Activated CD4-positive, alpha-beta T cell treated with anti-CD3 and anti-CD28 coated beads, Interleukin-2, amount 50 U/mL, for 48 hours (primary cell): ENCODE measurements around the gene RAB20.
"Not testable (repeated sequence)": the region's sequence is repeated elsewhere in the genome, so short reads cannot be mapped to it uniquely, and the experiment has no call there.

Experiments
- DNase-seq, 2 experiments: peaks; one replicate each; pipeline ENCODE4 v3.0.0-alpha.2; 2020

The RAB20 gene

DNA sequence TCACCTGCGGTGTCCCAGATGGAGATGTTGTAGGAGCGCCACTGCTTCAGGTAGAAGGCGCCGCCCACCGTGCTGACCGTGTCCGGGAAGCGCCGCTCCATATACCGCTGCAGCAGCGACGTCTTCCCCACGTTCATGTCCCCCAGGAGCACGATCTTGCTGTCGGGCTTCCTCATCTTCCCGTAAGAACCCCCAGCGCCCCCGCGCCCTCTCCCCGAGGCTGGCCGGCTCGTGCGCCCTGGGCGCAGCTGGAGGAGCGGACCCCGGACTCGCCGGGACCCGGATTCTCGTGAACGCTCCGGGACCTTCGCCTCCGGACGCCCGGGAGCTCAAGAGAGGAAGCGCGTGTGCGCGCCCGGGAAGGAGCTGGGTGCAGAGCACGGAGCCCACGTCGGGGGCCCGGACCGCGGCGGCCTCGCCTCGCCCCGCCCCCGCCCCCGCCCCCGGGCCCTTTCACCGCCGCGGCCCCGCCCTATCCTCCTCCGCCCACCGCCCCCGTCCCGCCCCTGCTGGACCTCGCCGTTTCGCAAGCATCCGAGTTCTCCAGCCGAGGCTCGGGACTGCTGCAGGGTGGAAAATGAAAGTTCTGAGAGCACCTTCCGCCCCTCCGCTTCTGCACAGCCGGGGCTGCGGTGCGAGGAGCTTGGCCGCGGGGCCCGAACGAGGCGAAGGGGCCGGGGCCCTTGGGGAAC, at the start of gene RAB20:
Gene RAB20, minus strand, starts transcription at position 379 of the 692 bp plus-strand sequence. Its CDS starts 203 bp downstream, at position 176.
- peak; percentile 67 to 70 for DNase-seq

- peak in 1 of 2 experiments; percentile 28 for DNase-seq
Measured at GRCh38 chr13:110610955-110611595, 49.6 kb upstream of the RAB20 start.

- no peak for DNase-seq
Measured at GRCh38 chr13:110607675-110608224, 46.2 kb upstream of the RAB20 start.

DNA sequence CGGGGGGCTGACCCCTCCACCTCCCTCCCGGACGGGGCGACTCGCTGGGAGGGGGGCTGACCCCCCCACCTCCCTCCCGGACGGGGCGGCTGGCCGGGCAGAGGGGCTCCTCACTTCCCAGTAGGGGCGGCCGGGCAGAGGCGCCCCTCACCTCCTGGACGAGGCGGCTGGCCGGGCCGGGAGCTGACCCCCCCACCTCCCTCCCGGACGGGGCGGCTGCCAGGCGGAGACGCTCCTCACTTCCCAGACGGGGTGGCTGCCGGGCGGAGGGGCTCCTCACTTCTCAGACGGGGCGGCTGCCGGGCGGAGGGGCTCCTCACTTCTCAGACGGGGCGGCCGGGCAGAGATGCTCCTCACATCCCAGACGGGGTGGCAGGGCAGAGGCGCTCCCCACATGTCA, 44.8 kb upstream of the RAB20 start:
- DNase-seq: not testable (repeated sequence)

DNA sequence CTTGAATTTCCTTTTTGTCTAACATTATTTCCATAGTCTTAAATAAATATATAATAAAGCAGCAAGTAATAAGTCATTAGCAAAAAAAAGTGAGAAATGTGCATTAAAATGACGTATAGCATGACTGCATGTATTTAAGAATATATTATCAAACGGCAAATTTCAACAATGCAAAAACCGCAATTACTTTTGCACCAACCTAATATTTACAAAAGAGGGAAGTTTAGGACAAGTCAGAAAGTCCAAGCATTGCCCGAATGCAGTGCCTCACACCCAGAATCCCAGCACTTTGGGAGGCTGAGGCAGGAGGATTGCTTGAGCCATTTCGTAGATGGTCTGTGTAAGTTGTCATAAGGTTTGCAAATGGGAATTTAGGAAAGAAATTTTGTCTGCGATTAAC, 43.6 kb upstream of the RAB20 start:
- no peak for DNase-seq

GRCh38 chr13:110600980-110601379, 39.5 kb upstream of the RAB20 start:
- DNase-seq: no peak

DNA sequence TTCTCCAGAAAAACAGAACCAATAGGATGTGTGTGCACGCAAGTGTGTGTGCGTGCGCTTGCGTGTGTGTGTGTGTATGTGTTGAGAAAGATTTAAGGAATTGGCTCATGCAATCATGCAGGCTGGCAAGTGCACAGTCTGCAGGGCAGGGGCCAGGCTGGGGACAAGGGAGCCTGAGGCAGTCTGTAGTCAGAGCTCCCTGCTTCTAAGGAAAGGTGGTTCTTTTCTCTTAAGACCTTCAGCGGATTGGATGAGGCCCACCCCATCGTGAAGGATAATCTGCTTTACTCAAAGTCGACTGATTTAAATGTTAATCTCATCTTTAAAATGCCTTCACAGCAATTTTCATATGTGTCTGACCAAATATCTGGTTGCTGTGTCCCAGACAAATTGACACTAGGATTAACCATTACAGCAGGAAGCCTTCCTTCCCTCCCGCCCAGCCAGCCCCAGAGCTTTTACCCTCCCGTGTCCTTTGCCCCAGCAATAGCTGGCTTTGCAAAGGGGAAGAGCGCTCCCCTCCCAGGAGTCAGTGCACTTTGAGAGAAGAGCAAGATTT, 38.8 kb upstream of the RAB20 start:
- DNase-seq: no peak

DNA sequence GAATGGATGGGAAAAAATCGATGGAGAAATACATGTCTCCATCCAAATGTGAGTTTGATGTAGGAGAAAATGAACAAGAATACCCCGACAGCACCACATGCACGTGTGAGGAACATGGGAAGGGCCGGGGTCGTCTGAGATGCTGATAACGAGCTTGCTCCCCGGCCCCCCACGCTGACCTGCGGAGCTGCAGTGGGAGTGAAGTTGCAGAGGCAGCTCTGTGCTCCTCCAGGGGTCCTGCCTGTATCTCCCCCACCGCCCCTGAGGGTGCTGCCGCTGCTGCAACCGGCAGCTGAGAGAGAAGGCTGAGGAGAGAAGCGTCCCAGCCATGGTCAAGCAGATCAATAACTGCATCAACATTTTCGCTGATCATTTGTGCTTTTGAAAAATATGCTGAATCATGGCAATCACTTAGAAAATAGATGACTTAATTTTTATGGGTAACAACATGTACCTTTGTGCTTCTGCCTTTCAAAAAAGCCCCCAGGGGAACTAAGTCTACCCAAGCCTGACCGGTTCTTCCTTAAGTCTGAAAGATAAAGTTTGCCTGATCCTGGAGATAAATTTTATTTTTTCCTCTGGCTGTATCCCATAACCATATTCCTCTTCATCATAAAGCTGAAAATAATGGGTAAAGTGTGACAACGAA, 35.6 kb upstream of the RAB20 start:
- DNase-seq: no peak

GRCh38 chr13:110593430-110594130, 32.1 kb upstream of the RAB20 start:
- DNase-seq: no peak

DNA sequence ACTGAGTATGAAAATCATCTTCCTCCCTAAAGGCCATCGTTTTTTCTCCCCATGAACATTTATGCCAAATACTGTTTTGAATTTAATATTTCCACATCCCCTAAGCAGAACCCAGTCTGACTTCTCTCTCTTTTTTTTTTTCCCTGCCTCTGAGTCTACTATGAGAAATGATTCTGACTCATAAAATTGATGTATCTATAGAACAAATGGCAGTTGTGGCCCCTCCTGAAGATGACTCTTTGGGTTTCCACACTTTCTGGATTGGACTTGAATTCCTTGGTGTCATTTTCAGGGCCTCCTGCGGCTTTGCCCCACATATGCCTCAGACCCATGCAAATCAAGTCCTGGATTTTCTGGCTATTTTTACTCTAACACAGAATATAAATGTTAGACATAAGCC, 31.1 kb upstream of the RAB20 start:
- DNase-seq: no peak

DNA sequence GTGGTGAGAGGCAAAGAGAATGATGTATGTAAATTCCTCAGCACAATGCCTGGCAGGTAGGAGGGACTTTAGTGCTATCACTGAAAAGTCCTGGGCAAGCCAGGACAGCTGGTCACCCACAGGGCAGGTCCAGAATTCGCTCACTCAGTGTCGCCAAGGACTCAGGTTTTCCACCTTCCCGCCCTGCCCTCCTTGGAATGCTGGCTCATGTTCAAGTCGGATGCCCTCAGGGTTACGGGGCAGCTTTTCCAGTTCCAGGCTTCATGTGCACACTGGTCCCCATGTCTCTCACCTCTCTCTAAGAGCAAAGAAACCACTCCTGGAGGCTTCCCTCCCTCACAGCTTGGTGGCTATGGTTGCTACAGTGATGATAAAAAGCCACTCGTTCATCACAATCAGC, 29.1 kb upstream of the RAB20 start:
- no peak for DNase-seq

DNA sequence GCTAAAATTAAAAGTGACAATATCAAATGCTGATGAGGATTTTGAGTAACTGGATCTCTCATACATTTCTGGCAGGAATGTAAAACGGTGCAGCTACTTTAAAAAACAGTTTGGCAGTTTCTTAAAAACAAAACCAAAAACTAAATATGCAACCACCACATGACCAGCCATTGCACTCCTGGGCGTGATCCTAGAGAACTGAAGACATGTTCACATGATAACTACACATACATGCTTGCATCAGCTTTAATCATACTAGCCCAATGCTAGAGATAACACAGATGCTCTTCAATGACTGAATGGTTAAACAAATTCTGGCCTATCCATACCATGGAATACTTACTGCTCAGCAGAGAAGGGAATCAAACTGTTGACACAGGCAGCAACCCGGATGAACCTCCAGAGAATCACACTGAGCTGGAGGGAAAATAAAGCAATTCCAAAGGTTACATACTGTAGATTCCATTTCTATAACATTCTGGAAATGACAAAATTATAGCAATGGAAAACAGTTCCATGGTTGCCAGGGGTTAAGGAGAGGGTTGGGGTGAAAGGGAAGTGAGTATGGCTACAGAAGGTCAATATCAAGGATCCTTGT, 28.4 kb upstream of the RAB20 start:
- no peak for DNase-seq

DNA sequence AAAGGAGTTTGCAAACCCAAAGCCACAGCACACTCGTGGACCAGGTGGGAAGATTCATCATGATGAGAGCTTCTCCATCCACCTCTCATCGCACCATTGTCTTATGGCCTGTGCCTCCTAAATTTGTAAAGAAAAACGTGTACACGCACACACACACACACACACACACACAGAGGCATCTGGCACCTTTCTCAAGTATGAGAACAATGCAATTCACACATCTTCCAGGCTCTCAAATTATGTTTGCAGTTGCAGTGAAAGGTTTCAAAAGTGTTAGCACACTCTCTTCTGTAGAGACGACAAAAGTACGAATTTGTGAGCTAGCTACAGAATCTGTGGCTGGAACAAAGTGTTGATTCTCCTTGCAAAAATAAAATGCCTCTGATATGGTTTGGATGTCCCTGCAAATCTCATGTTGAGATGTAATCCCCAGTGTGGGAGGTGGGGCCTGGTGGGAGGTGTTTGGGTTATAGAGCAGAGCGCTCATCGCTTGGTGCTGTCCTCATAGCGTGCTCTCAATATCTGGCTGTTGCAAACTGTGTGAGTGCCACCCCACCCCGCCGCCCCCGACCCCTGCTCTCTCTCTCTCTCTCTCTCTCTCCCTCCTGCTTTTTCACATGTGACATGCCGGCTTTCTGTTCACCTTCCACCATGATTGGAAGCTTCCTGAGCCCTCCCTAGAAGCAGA, 21.8 kb upstream of the RAB20 start:
- no peak for DNase-seq

DNA sequence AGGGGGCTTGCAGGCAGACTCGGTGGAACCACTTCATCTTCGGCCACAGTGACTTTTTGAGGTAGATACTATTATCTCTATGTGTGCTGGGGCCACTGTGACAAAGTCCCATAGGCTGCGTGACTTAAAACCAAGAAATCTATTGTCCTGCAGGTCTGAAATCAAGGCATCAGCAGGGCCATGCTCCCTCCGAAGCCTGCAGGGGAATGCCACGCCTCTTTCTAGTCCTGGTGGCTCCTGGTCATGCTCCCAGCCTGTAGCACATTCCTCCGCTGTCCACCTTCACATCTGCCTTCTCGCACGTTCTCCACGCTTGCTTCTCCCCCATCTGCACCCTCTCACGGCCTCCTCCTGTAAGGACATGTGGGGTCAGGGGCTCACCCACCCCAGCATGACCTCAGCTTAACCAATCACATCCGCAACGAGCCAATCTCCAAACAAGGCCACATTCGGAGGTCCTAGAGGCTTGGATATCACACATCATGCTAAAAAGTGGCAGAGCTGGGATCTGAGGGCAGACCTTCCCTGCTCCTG, 21.0 kb upstream of the RAB20 start:
- DNase-seq: no peak

- no peak for DNase-seq
Measured at GRCh38 chr13:110581506-110582185, 20.1 kb upstream of the RAB20 start.

DNA sequence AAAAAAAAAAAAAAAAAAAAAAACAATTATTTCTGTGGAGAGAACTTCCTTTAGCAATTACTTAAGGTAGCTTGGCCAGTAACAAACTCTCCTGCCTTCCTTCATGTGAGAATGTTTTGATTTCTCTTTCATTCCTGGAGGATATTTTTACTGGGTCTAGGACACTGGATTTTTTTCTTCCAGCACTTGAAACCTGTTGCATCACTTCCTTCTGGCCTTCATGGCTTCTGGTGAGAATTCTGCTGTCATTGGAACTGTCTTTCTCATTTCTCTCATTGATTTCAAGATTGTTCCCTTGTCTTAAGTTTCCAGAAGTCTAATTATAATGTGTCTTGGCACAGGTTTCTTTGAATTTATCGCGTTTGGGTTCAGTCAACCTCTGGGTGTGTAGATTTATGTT, 19.3 kb upstream of the RAB20 start:
- no peak for DNase-seq

GRCh38 chr13:110578363-110578762, 16.8 kb upstream of the RAB20 start:
- DNase-seq: no peak

DNA sequence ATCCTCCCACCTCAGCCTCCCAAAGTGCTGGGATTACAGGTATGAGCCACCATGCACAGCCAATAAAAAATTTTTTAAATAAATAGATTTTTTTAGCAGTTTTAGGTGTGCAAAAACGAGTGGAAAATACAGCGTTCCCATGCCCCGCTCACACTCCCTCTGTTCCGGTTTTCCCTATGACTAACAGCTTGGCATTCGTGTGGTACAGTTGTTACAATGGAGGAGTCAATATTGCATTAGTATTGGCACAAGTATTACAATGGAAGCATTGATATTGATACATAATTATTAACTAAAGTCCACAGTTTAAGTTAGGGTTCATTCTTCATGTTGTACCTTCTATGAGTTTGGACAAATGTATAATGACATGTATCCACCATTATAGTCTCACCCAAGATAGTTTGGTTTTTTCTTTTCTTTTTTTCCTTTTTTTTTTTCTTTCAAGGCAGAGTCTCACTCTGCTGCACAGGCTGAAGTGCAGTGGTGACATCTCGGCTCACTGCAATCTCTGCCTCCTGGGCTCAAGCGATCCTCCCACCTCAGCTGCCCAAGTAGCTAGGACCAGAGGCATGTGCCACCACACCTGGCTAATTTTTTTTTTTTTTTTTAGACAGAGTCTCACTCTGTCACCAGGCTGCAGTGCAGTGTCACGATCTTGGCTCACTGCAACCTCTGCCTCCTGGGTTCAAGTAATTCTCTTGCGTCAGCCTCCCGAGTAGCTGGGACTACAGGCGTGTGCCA, 15.4 kb upstream of the RAB20 start:
- DNase-seq: no peak

DNA sequence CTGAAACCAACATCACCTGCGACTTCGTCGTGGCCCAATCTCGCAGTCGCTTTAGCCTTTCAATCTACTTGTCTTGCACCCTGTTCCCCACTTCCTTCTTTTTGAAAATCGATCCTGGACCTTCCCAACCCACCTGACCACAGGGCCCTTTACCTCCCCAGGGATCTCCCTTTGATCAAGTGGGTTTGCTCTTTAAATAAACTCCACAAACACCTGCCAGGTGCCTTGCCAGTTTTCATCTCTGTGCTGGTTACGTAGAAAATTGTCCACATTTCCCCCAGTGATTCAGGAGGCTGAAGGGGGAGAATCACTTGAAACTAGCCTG, 14.5 kb upstream of the RAB20 start:
- DNase-seq: no peak

- peak in 1 of 2 experiments; percentile 19 for DNase-seq
Measured at GRCh38 chr13:110575322-110576069, 14.0 kb upstream of the RAB20 start.
